HG02623 (cell line): ENCODE data around the gene ALPK3.
"Not testable (repeated sequence)": the region's sequence is repeated elsewhere in the genome, so short reads cannot be mapped to it uniquely, and the experiment has no call there.

ENCODE experiments used
- ATAC-seq: cut with Tn5 transposase; IDR thresholded peaks from one replicate; pipeline ENCODE4 v1.9.1; 2021; ENCODE audit warnings: moderate library complexity; ENCODE audit not compliant: unreplicated experiment

ALPK3 gene

DNA sequence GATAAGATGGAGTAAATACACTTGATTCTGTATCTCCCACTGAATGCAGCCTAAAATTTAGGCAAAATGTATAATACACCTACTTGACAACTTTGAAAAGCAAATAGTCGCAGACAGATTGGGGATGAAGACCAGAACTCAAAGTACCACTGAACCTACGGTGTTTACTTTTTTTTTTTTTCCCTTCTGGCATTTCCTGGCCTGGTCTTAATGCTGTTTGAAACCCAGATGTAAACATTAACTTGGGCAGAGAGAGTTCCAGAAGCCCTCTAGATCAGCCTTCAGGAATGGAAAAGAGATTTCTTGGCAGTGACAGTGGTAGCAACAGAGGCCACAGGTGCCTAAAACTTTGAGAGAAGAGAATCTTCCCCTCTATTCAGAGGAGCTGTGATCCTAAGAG is 27.8 kb downstream of the ALPK3 start:
- no peak for ATAC-seq

DNA sequence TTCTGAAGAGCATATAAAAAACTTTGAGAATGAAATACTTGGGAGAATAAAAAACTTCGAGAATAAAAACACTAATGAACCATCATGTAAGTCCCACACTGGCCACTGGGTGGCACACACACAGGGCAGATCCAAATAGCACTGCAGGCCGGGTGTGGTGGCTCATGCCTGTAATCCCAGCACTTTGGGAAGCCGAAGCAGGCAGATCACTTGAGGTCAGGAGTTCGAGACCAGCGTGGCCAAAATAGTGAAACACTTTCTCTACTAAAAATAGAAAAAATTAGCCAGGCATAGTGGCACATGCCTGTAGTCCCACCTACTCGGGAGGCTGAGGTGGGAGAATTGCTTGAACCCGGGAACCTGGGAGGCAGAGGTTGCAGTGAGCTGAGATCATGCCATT is 28.5 kb downstream of the ALPK3 start:
- not testable (repeated sequence) for ATAC-seq

DNA sequence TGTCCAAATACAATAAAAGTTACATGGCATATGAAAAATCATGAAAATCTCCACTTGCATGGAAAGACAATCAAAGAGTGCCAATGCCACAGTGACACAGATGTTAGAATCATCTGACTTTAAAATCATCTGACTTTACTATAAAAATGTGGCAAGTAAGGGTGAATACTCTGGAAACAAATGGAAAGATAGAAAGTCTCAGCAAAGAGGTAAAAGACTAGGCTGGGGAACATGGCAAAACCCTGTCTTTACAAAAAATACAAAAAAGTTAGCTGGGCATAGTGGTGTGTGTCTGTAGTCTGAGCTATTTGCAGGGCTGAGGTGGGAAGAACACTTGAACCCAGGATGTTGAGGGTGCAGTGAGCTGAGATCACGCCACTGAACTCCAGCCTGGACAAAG is 29.1 kb downstream of the ALPK3 start:
- ATAC-seq: no peak

DNA sequence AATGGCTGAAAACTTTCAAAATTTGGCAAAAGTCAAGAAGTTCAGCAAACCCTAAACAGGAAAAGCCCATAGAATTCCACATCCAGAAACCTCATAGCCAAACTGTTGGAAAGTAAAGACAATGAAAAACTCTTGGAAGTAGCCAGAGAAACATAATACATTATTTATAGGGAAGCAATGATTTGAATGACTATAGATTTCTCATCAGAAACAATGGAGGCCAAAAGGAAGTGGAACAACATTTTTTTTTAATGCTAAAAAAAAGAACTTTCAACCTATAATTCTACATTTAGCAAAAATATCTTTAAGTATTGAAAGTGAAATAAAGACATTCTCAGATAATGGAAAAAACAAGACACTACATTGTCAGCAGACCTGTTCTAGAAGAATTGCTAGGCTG is 30.2 kb downstream of the ALPK3 start:
- ATAC-seq: no peak

DNA sequence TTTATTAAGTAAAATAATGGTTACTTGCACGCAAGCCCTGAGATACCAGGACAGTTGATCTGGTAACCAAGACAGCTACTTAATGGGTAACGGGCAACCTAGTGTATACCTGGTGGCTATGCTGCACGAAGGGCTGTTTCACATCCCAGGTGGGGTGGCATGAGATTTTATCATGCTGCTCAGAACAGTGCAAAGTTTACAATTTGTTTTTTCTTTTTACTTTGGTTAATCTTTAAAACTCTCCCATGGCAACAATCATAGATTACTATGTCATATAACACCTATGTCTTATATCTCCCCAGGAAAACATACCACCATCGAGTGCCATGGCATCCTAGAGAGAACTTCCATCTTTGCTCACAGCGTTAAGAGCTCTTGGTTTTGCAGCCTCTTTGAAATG is 35.1 kb downstream of the ALPK3 start:
- ATAC-seq: no peak

DNA sequence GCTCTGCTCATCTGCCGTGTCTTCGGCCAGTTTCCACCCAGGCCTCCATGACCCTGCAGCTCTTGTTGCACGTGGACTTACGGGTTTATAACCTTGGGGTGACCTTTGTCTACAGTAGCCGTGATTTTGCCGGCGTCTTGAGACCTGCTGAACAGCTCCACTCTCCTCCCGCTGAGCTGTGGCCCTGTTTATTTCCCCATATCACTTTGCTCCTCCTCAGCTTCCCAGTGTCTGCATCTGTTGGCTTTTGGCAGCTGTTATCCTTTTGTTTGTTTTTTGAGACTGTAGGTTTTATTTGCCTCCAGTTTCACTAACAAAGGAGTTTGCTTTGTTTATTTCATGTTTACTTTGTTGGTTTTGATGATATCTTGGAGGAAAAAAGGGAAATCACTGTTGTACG is 38.0 kb downstream of the ALPK3 start:
- ATAC-seq: no peak

DNA sequence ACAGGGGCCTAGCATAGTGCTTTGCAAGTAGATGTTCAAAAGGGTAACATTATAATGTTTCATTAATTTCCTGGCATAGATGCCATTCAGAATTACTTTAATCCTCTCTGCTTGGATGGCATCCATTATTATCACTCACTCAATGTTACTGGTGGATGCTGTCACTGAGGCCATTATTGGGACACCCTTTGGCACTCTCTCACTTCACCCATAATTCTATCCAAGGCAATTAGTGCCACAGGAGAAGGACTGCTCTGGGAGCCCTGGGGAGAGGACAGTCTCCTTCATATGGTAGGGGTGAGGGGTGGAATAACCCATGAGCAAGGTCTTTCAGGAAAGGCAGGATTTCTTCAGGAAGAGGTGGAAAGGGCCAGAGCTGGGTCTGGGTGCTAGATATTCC is 38.6 kb downstream of the ALPK3 start:
- no peak for ATAC-seq

DNA sequence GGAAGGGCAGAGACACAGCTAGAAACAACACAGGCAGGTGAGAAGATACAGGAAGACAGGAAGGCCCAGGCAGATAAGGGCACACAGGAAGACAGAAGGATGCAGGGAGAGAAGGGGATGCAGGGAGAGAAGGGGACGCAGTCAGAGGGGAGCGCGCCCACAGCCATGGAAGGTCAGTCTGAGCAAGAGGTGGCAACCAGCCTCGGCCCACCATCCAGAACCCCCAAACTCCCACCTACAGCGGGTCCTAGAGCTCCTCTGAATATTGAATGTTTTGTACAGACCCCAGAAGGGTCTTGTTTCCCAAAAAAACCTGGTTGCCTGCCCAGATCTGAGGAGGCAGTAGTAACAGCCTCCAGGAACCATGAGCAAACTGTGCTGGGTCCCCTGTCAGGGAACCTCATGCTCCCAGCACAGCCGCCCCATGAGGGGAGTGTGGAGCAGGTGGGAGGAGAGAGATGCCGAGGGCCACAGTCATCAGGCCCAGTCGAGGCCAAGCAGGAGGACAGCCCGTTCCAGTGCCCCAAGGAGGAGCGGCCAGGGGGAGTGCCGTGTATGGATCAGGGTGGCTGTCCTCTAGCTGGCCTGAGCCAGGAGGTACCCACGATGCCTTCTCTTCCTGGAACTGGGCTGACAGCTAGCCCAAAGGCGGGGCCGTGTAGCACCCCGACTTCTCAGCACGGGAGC is 39.7 kb downstream of the ALPK3 start:
- ATAC-seq: no peak

DNA sequence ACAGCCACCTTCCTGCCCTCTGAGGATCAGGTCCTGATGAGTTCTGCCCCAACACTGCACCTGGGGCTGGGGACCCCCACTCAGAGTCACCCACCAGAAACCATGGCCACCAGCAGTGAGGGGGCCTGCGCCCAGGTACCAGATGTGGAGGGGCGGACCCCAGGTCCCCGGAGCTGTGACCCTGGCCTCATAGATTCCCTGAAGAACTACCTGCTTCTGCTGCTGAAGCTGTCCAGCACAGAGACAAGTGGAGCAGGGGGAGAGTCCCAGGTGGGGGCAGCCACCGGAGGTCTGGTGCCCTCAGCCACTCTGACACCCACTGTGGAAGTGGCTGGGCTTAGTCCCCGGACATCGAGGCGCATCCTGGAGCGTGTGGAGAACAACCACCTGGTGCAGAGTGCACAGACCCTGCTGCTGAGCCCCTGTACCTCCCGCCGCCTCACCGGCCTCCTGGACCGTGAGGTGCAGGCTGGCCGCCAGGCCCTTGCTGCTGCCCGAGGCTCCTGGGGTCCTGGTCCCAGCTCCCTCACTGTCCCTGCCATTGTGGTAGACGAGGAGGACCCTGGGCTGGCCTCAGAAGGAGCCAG is 40.4 kb downstream of the ALPK3 start:
- no peak for ATAC-seq

DNA sequence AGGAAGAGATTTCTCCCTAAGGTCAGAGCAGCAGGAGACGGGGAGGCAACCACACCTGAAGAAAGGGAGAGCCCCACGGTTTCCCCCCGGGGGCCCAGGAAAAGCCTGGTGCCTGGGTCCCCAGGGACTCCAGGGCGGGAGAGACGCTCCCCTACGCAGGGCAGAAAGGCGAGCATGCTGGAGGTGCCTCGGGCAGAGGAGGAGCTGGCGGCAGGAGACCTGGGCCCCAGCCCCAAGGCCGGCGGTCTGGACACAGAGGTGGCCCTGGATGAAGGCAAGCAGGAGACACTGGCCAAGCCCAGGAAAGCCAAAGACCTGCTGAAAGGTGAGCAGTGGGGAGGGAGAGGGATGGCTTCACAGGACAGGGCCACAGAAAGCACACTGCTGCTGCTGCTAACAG is 41.1 kb downstream of the ALPK3 start:
- no peak for ATAC-seq

DNA sequence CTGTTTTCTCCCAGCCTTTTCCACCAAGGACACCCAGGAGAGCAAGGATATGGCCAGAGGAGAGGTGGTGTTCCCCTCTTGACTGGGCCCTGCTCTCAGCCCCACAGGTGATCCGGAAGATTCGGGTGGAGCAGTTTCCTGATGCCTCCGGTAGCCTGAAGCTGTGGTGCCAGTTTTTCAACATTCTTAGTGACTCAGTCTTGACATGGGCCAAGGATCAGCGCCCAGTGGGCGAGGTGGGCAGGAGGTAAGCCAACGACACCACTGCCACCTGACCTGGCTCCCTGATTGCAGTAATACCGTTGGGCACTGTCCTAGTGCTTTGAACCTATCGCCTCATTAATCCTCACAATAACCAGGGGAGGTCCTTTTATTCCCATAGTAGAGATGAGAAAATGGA is 42.0 kb downstream of the ALPK3 start:
- no peak for ATAC-seq

DNA sequence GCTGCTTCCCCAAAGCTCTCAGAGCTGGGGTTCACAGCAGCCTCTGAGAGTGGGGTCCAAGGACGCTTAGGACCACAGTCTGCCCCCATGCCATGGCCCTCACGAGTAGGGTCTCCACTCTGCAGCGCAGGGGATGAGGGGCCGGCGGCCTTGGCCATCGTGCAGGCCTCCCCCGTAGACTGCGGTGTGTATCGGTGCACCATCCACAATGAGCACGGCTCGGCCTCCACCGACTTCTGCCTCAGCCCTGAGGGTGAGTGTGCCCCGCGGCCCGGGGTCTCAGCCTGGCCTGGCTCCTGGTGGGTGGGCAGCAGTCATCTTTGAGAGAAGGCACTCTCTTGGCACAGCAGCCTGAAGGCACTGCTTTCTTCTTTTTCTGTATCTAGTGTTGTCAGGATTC is 42.5 kb downstream of the ALPK3 start:
- ATAC-seq: no peak

DNA sequence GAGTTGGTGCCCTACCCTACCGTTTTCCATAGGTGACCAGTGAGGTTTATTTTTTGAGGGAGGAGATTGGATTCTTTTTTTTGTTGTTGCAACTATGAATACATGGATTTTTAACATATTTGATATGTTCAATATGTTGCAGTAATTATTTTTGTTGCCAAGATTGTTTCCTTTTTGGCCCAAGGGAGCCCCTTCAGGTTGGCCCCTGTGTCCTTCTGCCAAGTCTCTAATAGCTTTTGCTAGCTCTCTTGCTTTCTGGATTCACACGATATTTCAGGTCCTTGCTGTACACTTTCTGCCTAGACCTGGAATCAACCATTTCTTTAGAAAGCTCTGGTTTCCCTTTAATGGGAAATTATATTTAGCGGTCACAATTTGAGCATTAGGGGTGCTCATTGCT is 44.6 kb downstream of the ALPK3 start:
- ATAC-seq: no peak

DNA sequence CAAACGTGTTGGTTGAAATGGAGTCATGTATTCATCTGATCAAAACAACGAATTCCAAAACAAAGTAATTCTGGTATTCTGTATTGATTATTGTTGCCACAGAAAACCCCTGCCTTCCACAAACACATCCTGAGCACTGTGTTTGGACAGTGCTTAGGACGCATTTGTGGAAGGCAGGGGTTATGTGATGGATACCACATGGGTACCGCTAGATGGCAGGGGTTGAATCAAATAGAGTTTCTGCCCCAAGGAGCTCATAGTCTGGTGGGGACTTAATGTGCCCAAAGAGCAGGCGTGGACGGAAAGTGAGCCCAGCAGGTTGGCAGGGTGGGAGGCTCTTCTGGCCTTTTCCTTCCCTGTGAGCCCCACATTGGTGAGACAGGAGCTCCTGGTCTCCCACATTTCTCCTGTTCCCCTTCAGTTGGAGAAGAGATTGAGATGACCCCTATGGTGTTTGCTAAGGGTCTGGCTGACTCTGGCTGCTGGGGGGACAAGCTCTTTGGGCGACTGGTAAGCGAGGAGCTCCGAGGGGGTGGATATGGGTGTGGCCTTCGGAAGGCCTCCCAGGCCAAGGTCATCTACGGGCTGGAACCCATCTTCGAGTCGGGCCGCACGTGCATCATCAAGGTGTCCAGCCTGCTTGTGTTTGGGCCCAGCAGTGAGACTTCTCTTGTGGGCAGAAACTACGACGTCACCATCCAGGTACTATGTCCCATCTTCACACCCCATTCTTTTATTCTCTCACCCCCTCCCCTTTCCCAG is 45.2 kb downstream of the ALPK3 start:
- ATAC-seq: no peak

DNA sequence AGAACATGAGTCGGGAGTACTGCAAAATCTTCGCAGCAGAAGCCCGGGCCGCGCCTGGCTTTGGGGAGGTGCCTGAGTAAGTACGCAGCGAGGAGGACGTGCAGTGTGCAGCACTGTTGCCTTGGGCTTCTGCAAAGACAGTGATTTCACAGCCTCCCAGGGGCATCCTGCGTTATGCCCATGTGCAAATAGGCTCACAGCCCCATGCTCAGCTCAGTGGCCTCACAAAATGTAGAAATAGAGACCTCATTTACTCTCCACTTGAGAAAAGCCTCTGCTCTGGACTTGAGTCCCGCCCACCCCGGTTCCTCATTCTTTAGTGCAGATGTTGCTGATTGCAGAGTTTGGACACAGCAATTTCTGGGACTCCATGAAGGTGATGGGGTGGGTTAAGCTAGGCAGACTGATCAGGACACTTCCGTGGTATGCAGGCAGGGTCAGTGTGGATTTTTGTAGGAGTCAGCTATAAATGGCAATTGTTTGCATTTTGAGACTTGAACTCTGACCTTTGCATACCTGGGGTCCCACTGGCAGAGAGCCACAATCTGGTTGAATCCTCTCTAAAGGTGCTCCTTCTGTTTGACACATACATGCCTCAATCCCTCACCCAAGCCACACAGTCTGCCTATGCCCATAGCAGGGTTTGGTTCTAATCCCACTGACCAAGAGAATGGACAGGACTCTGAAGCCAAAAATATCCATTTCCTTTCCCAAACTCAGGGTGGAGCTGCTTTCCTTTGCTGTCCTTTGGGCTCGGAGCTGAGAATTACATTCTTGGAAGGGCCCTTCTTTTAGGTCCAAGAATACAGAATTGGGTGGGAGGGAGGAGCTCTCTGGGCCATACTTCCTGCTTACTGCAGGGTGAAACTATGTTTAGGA is 46.6 kb downstream of the ALPK3 start:
- ATAC-seq: no peak

DNA sequence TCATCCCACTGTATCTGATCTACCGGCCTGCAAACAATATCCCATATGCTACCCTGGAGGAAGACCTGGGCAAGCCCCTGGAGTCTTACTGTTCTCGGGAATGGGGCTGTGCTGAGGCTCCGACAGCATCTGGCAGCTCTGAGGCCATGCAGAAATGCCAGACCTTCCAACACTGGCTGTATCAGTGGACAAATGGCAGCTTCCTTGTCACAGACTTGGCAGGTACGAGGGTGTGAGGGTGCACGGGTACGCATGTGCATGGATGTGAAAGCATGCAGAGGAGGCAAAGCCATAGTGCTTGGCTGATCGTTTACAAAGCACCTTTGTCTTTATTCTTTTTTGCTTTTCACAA is 47.3 kb downstream of the ALPK3 start:
- ATAC-seq: no peak

DNA sequence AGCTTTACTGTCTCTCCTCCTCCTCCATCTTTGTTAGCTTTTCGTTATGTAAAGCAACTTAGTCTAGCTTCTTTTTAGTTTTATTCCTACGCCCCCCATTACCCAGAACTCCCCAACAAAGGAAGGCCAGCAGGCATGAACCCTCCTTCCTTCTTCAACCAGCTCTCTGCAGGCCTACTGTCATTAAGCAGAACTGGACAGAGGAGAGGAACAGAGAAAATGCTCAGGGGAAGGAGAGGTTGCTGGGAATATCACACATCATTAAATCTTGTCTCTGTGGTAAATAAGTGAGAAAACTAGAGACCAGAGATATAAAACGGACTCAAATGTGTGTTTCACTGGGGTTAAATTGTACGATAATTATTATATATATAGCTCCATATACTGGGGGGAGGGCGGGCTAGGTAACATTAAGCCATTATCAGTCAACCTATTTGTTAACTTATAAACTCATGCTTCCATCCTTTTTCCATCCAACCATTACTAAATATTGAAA is 48.0 kb downstream of the ALPK3 start:
- no peak for ATAC-seq

DNA sequence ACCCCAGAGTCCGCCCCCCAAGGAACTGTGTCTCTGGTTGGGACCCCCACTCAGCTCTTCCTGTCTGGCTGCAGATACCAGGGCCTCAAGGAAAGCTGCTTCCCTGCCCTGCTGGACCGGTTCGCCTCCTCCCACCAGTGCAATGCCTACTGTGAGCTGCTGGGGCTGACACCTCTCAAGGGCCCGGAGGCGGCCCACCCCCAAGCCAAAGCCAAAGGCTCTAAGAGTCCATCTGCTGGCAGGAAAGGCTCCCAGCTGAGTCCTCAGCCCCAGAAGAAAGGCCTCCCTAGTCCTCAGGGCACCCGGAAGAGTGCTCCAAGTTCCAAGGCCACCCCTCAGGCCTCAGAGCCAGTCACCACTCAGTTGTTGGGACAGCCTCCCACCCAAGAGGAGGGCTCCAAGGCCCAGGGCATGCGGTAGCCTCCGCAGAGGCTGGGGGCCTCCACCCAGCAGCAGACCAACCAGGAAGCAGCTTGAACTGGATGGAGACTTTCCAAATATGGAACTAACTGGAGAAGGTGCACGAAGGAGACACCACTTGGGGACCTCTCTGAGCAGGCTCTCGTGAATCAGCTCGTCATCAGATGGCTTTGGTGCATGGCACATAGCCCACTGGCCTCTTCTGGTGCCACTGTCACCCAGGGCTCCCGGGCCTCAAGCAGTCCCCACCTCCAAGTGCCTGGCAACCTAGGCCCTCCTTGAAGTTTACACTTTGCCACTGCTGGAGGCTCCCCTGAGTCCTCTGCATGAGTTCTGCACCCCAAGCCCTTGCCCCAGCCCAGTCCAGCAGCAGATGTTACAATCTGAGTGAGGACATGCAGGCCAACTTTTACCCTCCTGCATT is 51.1 kb downstream of the ALPK3 start:
- no peak for ATAC-seq

DNA sequence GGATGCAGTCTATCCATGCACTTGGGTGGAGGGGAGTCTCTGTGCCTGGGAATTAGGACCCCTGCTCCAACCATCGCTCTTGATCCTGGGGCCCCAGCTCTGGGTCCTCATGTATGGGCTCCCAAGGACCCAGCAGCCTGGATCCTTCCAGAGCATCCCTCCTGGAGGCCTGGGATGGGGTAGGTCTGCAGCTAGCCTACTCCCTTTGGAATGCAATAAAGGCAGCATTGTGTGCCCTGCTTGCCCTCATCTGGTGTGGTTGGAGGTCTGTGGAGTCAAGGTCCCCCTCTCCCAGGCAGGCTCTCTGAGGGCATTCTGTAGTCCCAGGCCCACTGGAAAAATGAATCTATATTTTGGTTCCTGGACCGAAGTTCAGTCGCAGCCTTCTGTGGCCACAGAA is 52.4 kb downstream of the ALPK3 start:
- no peak for ATAC-seq

DNA sequence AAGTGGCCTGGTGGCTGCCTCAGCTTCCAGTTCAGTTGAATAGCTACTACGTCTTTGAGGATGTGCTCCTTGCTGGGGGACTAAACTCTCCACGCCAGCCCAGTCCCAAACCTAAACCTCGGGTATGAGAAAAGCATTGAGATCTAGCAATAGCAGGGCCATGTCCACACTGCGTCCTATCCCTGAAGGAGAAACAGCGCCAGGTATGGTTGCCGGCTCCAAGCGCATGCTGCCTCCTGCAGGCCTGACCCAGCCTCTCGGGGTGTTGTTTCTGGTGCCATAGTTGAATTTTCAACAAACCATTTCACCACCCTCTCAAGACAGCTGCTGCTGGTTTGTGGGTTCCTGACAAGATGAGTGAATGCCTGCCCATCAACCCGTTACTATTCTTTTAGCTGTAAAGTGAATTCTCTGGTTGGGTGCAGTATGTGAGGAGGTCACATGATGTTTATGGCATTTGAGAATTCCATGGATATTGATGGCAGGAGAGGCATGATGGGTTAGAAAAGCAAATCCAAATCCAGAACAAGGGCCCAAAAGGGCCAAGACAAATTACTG is 54.4 kb downstream of the ALPK3 start:
- no peak for ATAC-seq
